Measurements from ENCODE around the gene CD80. TPM values are rescaled to one million over a fixed set of nuclear protein-coding genes. Genes with fewer than 3 reads are reported as not detected.

Gene CD80
- polyA plus RNA-seq, 1 donor (not counting 4 experiments of a cell fraction or from before 2014, with no cell fraction given), result not detected

- no peaks in the 10 kb centered on the region for H3K9me1 ChIP-seq (ENCODE audit: control insufficient read depth, extremely low read depth, insufficient read depth, low read length)
- peaks cover 12% of the 10 kb centered on the region for H3K27me3 ChIP-seq (ENCODE audit: control insufficient read depth, extremely low read depth, insufficient read depth, low read length)
- H3K4me3 ChIP-seq (ENCODE audit: control insufficient read depth in 2 of 3, extremely low read depth in 1 of 3, insufficient read depth in 2 of 3, low read depth in 1 of 3, low read length in 3 of 3), result no peak overlapping the region
- H2AFZ ChIP-seq (ENCODE audit: control insufficient read depth, low read length), result no peak overlapping the region
- H3K36me3 ChIP-seq (ENCODE audit: control insufficient read depth in 2 of 2, extremely low read depth in 1 of 2, insufficient read depth in 2 of 2, low read length in 2 of 2), result no peaks in the 10 kb centered on the region
- H3K4me1 ChIP-seq (ENCODE audit: control insufficient read depth, extremely low read depth, insufficient read depth, low read length), result no peaks in the 10 kb centered on the region
- H3K4me2 ChIP-seq (ENCODE audit: control insufficient read depth, extremely low read depth, insufficient read depth, low read depth, low read length), result no peak overlapping the region
- dilution Hi-C loops (cut with MboI; ENCODE audit: extremely low pct_ligation_motif_present, low sequenced_read_pairs), result no loop called here
- DNase-seq (ENCODE audit: low read depth, low spot score), result no peak
- H3K79me2 ChIP-seq (ENCODE audit: control insufficient read depth, insufficient read depth, low read length), result no peaks in the 10 kb centered on the region
- no peak for TF ChIP-seq CTCF (optimal IDR thresholded peaks at IDR 0.05 in 1 of 3, IDR thresholded peaks at IDR 0.05 in 1 of 3, conservative IDR thresholded peaks at IDR 0.05 in 1 of 3; ENCODE audit: extremely low read depth in 1 of 3, insufficient read depth in 2 of 3, low read length in 3 of 3)
- TF ChIP-seq EZH2 (IDR thresholded peaks at IDR 0.05; ENCODE audit: low read length), result no peak
- no peaks in the 10 kb centered on the region for H3K9me3 ChIP-seq (ENCODE audit: control insufficient read depth, low read depth, low read length)
- no peak overlapping the region for H3K9ac ChIP-seq (ENCODE audit: control insufficient read depth, extremely low read depth, insufficient read depth, low read length)
- no peaks in the 10 kb centered on the region for H4K20me1 ChIP-seq (ENCODE audit: control insufficient read depth, extremely low read depth, insufficient read depth, low read length)
- FAIRE-seq, result no peak
- no peak overlapping the region for H3K27ac ChIP-seq (ENCODE audit: control insufficient read depth, insufficient read depth, low read length)
Observed at GRCh38 chr3:119586733-119587172, 27.3 kb upstream of the CD80 start.

GRCh38 chr3:119585856-119586570 is 26.6 kb upstream of the CD80 start:
- TF ChIP-seq EZH2 (IDR thresholded peaks at IDR 0.05; ENCODE audit: low read length) (no peak), CTCF (optimal IDR thresholded peaks at IDR 0.05 in 1 of 3, IDR thresholded peaks at IDR 0.05 in 1 of 3, conservative IDR thresholded peaks at IDR 0.05 in 1 of 3; ENCODE audit: extremely low read depth in 1 of 3, insufficient read depth in 2 of 3, low read length in 3 of 3) (no peak)
- H3K27me3 ChIP-seq (ENCODE audit: control insufficient read depth, extremely low read depth, insufficient read depth, low read length), result peaks cover 12% of the 10 kb centered on the region
- no peak overlapping the region for H3K4me3 ChIP-seq (ENCODE audit: control insufficient read depth in 2 of 3, extremely low read depth in 1 of 3, insufficient read depth in 2 of 3, low read depth in 1 of 3, low read length in 3 of 3)
- H4K20me1 ChIP-seq (ENCODE audit: control insufficient read depth, extremely low read depth, insufficient read depth, low read length), result no peaks in the 10 kb centered on the region
- H3K9me1 ChIP-seq (ENCODE audit: control insufficient read depth, extremely low read depth, insufficient read depth, low read length), result no peaks in the 10 kb centered on the region
- no peak overlapping the region for H2AFZ ChIP-seq (ENCODE audit: control insufficient read depth, low read length)
- no peaks in the 10 kb centered on the region for H3K9me3 ChIP-seq (ENCODE audit: control insufficient read depth, low read depth, low read length)
- no peaks in the 10 kb centered on the region for H3K36me3 ChIP-seq (ENCODE audit: control insufficient read depth in 2 of 2, extremely low read depth in 1 of 2, insufficient read depth in 2 of 2, low read length in 2 of 2)
- no peak overlapping the region for H3K4me2 ChIP-seq (ENCODE audit: control insufficient read depth, extremely low read depth, insufficient read depth, low read depth, low read length)
- H3K79me2 ChIP-seq (ENCODE audit: control insufficient read depth, insufficient read depth, low read length), result no peaks in the 10 kb centered on the region
- no peak overlapping the region for H3K27ac ChIP-seq (ENCODE audit: control insufficient read depth, insufficient read depth, low read length)
- dilution Hi-C loops (cut with MboI; ENCODE audit: extremely low pct_ligation_motif_present, low sequenced_read_pairs), result no loop called here
- H3K4me1 ChIP-seq (ENCODE audit: control insufficient read depth, extremely low read depth, insufficient read depth, low read length), result no peaks in the 10 kb centered on the region
- DNase-seq (ENCODE audit: low read depth, low spot score) (no peak), FAIRE-seq (no peak)
- H3K9ac ChIP-seq (ENCODE audit: control insufficient read depth, extremely low read depth, insufficient read depth, low read length), result no peak overlapping the region
